HepG2 (cell line): ENCODE results near the gene RASAL3. TPM values are rescaled to one million over a fixed set of nuclear protein-coding genes. Genes with fewer than 3 reads are reported as not detected.

ENCODE experiments used
- ATAC-seq: fragments of 200-7000 bp; cut with Tn5 transposase; 3 replicates; pipeline ENCODE4 v1.9.1; 2020; ENCODE audit warnings: mild to moderate bottlenecking, moderate library complexity
- BruUV-seq: library from RNA; stranded (reverse); fragments of 400-500 nt; replicated peaks from 2 replicates; lab custom pipeline; 2021; lab: Mats Ljungman, UMichigan
- CTCF ChIA-PET: fragments of 300-600 bp; formaldehyde crosslinking; extraction: SDS; loops from one replicate; lab custom pipeline; 2021; ENCODE audit warnings: low total read pairs, inconsistent platforms, low intra/inter-chr PET ratio; lab: Yijun Ruan, JAX
- POLR2A ChIA-PET: fragments of 350-600 bp; sonication (Branson Sonifier 250); formaldehyde crosslinking; loops from one replicate; lab custom pipeline; 2020; ENCODE audit warnings: antibody characterized with exemption, inconsistent platforms; lab: Yijun Ruan, JAX
- DNase-seq: peaks from one replicate; pipeline ENCODE4 v3.0.0-alpha.2; 2015; ENCODE audit warnings: low spot score
- FAIRE-seq: peaks from 3 replicates; lab custom pipeline; 2011; peaks lifted over from hg19 to GRCh38; lab: Jason Lieb, UNC
- H2AFZ ChIP-seq: one replicate; pipeline ENCODE4 v1.6.1; 2011; ENCODE audit warnings: low read length, inconsistent platforms
- H3K27ac ChIP-seq: fragments of 300-600 bp; 3 replicates; pipeline ENCODE4 v1.8.0; 2011; ENCODE audit warnings: mixed run types, mild to moderate bottlenecking, mixed read lengths, low read length, inconsistent platforms; ENCODE audit not compliant: insufficient read depth; ENCODE audit errors: extremely low read length
- H3K27me3 ChIP-seq, 2 experiments: fragments of 200-600 bp in 1 of 2; 2 replicates in 1 of 2; 3 replicates in 1 of 2; pipeline versions ENCODE4 v1.6.0 to v1.8.0; 2011; ENCODE audit warnings: low read length in 2 of 2, mild to moderate bottlenecking in 2 of 2, moderate library complexity in 2 of 2, inconsistent platforms in 1 of 2; ENCODE audit not compliant: insufficient read depth in 2 of 2, control insufficient read depth in 1 of 2
- H3K36me3 ChIP-seq, 2 experiments: fragments of 200-600 bp in 1 of 2; replicated peaks in 1 of 2; 2 replicates in 1 of 2; 3 replicates in 1 of 2; pipeline versions ENCODE4 v1.5.1 to v1.8.0; 2011; ENCODE audit warnings: low read length in 2 of 2, inconsistent platforms in 1 of 2; ENCODE audit not compliant: insufficient read depth in 2 of 2, control insufficient read depth in 1 of 2
- H3K4me1 ChIP-seq: 2 replicates; pipeline ENCODE4 v1.5.1; 2012; ENCODE audit warnings: low read length, inconsistent platforms; ENCODE audit not compliant: insufficient read depth
- H3K4me2 ChIP-seq: 2 replicates; pipeline ENCODE4 v1.6.0; 2011; ENCODE audit warnings: low read depth, low read length, inconsistent platforms
- H3K4me3 ChIP-seq, 3 experiments: fragments of 200-600 bp in 1 of 3; sonication (generic), shearing (Covaris generic) in 1 of 3; replicated peaks in 1 of 3; 2 replicates each; pipeline ENCODE4 v1.5.1; 2011 to 2016; ENCODE audit warnings: low read length in 3 of 3, inconsistent platforms in 2 of 3, low read depth in 2 of 3, mild to moderate bottlenecking in 2 of 3, control low read depth in 1 of 3, mixed read lengths in 1 of 3; ENCODE audit not compliant: insufficient read depth in 1 of 3
- H3K79me2 ChIP-seq: one replicate; pipeline ENCODE4 v1.6.1; 2011; ENCODE audit warnings: low read length, inconsistent platforms; ENCODE audit not compliant: insufficient read depth
- H3K9ac ChIP-seq: 2 replicates; pipeline ENCODE4 v1.6.0; 2011; ENCODE audit warnings: mild to moderate bottlenecking, low read depth, low read length, inconsistent platforms; ENCODE audit not compliant: insufficient read depth
- H3K9me3 ChIP-seq: 2 replicates; pipeline ENCODE4 v1.5.1; 2012; ENCODE audit warnings: mild to moderate bottlenecking, low read length
- H4K20me1 ChIP-seq: 2 replicates; pipeline ENCODE4 v1.6.0; 2011; ENCODE audit warnings: inconsistent platforms, mild to moderate bottlenecking, low read length, moderate library complexity; ENCODE audit not compliant: insufficient read depth
- AGO2 ChIP-seq: fragments of 200-400 bp; formaldehyde crosslinking; optimal IDR thresholded peaks from 2 replicates; pipeline ENCODE3; 2017; ENCODE audit warnings: mild to moderate bottlenecking, low read depth, low read length, moderate library complexity
- NONO ChIP-seq, 2 experiments: fragments of 450-650 bp in 1 of 2; sonication (generic) in 1 of 2; formaldehyde crosslinking in 1 of 2; IDR thresholded peaks in 1 of 2; conservative IDR thresholded peaks in 1 of 2; 2 replicates each; pipeline versions ENCODE4 v1.6.1 to v1.8.0; 2017 to 2022; ENCODE audit warnings: mild to moderate bottlenecking in 1 of 2, missing genetic modification reagents in 1 of 2, moderate library complexity in 1 of 2
- TCF7 ChIP-seq: sonication (generic); IDR thresholded peaks from 2 replicates; pipeline ENCODE4 v1.6.1; 2016; ENCODE audit warnings: antibody characterized with exemption, low read depth
- U2AF2 ChIP-seq: fragments of 200-400 bp; formaldehyde crosslinking; IDR thresholded peaks from 2 replicates; pipeline ENCODE4 v1.6.1; 2017; ENCODE audit warnings: low read depth, mild to moderate bottlenecking, low read length
- ZNF549 ChIP-seq: sonication (generic); formaldehyde crosslinking; IDR thresholded peaks from 2 replicates; pipeline ENCODE4 v1.5.0; 2020; ENCODE audit warnings: missing genetic modification reagents
- ZNF570 ChIP-seq: sonication (generic); formaldehyde crosslinking; IDR thresholded peaks from 2 replicates; pipeline ENCODE4 v1.4.0; 2020; ENCODE audit warnings: mild to moderate bottlenecking, missing genetic modification reagents, borderline replicate concordance
- ZSCAN9 ChIP-seq: IDR thresholded peaks from 2 replicates; pipeline ENCODE4 v1.6.1; 2016; ENCODE audit warnings: borderline replicate concordance
- WGBS: methylation state at CpG from one replicate; pipeline ENCODE4 v1.1.6; 2017; ENCODE audit warnings: low lambda C conversion rate; 5-methylcytosine and 5-hydroxymethylcytosine counted together
- in situ Hi-C: cut with HindIII; loops from 2 replicates; pipeline ENCODE4 v1.10.0; 2017; ENCODE audit warnings: low pct_unique_long_range_greater_than_20kb; ENCODE audit not compliant: extremely low pct_ligation_motif_present
- intact Hi-C: fragments of 100-400 bp; cut with micrococcal nuclease; formaldehyde crosslinking; loops from one replicate; pipeline ENCODE4 v1.10.0; 2022; ENCODE audit not compliant: unreplicated experiment
- polyA plus RNA-seq, 8 experiments: library from polyadenylated mRNA; depleted of rRNA in 3 of 8; stranded (reverse) in 7 of 8; unstranded in 1 of 8; fragments of >200 nt; fragmentation: Illumina TruSeq in 4 of 8; extraction: Trizol in 4 of 8; gene quantifications; 2 replicates each; pipeline versions ENCODE4 v1.2.1 to v1.2.3, GENCODE V29; 2011 to 2016; ENCODE audit warnings: low read depth in 4 of 8, missing spikeins in 1 of 8, mixed read lengths in 1 of 8; ENCODE audit not compliant: insufficient read depth in 1 of 8
- total RNA-seq, 5 experiments: library from RNA; depleted of rRNA; stranded (reverse); fragments of >200 nt; fragmentation: Illumina TruSeq; extraction: Trizol; gene quantifications; 2 replicates each; pipeline ENCODE4 v1.2.3, GENCODE V29; 2016; ENCODE audit warnings: low read depth in 1 of 5
- TF ChIP-seq, protein P1 (sequence below): sonication (generic); formaldehyde crosslinking; conservative IDR thresholded peaks from 2 replicates; pipeline ENCODE4 v1.8.1; 2023; ENCODE audit warnings: missing genetic modification reagents

Gene RASAL3
- total and polyA plus RNA-seq, 2 of the 13 experiments (the other 11 are each of a cell fraction or from before 2014, with no cell fraction given), result not detected

DNA sequence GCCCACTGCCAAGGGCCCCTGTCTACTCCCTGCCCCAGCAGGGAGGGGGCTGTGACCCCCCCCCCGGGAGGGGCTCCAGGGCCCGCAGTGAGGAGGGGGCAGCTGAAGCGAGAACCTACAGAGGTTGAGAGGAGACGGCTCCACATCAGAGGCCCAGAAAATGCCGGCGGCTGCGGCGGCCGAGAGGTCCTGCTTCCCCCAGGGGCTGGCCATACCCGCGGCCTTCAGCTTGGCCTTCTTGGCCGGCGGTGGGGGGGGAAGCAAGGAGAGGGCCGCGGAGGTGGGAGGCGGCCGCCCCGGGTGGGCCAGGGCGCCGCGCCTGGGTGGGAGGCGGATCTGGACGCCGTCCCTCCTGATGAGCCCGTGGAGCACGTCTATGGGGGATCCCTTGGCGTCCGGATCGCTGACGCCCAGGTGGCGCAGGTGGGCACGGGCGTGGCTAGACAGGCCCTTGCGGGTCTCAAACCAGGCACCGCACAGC lies 36.3 kb downstream of the RASAL3 start:
- H3K4me2 ChIP-seq, result no peak overlapping the region
- TF ChIP-seq, protein P1, sequence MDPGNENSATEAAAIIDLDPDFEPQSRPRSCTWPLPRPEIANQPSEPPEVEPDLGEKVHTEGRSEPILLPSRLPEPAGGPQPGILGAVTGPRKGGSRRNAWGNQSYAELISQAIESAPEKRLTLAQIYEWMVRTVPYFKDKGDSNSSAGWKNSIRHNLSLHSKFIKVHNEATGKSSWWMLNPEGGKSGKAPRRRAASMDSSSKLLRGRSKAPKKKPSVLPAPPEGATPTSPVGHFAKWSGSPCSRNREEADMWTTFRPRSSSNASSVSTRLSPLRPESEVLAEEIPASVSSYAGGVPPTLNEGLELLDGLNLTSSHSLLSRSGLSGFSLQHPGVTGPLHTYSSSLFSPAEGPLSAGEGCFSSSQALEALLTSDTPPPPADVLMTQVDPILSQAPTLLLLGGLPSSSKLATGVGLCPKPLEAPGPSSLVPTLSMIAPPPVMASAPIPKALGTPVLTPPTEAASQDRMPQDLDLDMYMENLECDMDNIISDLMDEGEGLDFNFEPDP (CRISPR knock-in tag), result no peak
- TF ChIP-seq U2AF2 (no peak), ZNF570 (CRISPR knock-in tag) (no peak), TCF7 (no peak), NONO (IDR thresholded peaks at IDR 0.05) (no peak), NONO (CRISPR knock-in tag; conservative IDR thresholded peaks at IDR 0.05) (no peak), ZNF549 (CRISPR knock-in tag) (no peak)
- no peaks in the 10 kb centered on the region; a peak in 2 of 5 replicates for H3K27me3 ChIP-seq
- no peak overlapping the region for H3K27ac ChIP-seq
- in situ Hi-C loops, result loop anchor here (10.0 kb wide), 1 partner anchor 127 kb away; no protein-coding TSS in a partner anchor
- intact Hi-C loops, result no loop called here
- peaks cover 26 to 38% of the 10 kb centered on the region in 2 experiments; a peak in 4 of 5 replicates for H3K36me3 ChIP-seq
- H4K20me1 ChIP-seq, result no peaks in the 10 kb centered on the region
- DNase-seq (no peak), ATAC-seq (no peak), FAIRE-seq (no peak)
- H3K9me3 ChIP-seq, result no peaks in the 10 kb centered on the region; the same call in 1 of the 2 replicates
- H3K9ac ChIP-seq, result no peak overlapping the region
- H2AFZ ChIP-seq, result no peak overlapping the region
- H3K4me1 ChIP-seq, result peaks cover 17% of the 10 kb centered on the region
- ChIA-PET POLR2A (no interaction called here), CTCF (no interaction called here)
- no TSS peak for BruUV-seq
- 96% methylated on average over 26 of the region's 35 CpGs for WGBS
- no peak overlapping the region for H3K4me3 ChIP-seq
- H3K79me2 ChIP-seq, result peaks cover 24% of the 10 kb centered on the region

DNA sequence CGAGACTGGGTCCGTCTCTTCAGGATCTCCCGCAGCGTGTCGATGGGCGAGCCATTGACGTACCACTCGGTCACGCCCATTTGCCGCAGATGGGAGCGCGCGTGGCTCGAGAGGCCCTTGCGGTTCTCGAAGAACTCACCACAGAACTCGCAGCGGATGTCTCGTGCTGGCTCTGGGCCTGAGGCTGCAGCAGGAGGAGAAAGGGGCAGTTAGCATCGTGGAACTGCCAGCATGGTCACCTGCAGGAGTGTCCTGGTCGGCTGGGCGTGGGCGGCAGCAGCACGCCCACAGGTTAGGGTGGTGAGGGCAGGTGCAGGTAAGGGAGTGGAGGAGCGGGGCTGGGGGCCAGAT lies 37.0 kb downstream of the RASAL3 start:
- POLR2A ChIA-PET, result no interaction called here

More for the DNA sequence above, 37.0 kb downstream of the RASAL3 start:
- TF ChIP-seq AGO2 (peak; percentile 22), ZSCAN9 (CRISPR knock-in tag) (no peak)
- H3K27ac ChIP-seq, result no peak overlapping the region
- H4K20me1 ChIP-seq, result no peaks in the 10 kb centered on the region
- peaks cover 17% of the 10 kb centered on the region for H3K4me1 ChIP-seq
- H3K4me3 ChIP-seq, result no peak overlapping the region
- CTCF ChIA-PET, result no interaction called here
- BruUV-seq, result no TSS peak
- no peak overlapping the region for H3K4me2 ChIP-seq
- no peaks in the 10 kb centered on the region; a peak in 2 of 5 replicates for H3K27me3 ChIP-seq
- H3K9ac ChIP-seq, result no peak overlapping the region
- peaks cover 30 to 42% of the 10 kb centered on the region in 2 experiments; a peak in 4 of 5 replicates for H3K36me3 ChIP-seq
- no peaks in the 10 kb centered on the region; the same call in 1 of the 2 replicates for H3K9me3 ChIP-seq
- WGBS, result 97% methylated on average over 24 of the region's 25 CpGs
- in situ Hi-C loops, result loop anchor here (10.0 kb wide), 1 partner anchor 127 kb away; no protein-coding TSS in a partner anchor
- intact Hi-C loops, result no loop called here
- ATAC-seq, result no peak
- no peak for DNase-seq
- H2AFZ ChIP-seq, result no peak overlapping the region
- H3K79me2 ChIP-seq, result peaks cover 24% of the 10 kb centered on the region
- FAIRE-seq, result no peak
